SH-SY5Y (cell line): ENCODE measurements around the gene OOSP3.

Experiments
- GATA2 ChIP-seq: IDR thresholded peaks from 2 replicates; pipeline ENCODE4 v1.6.1; 2011; ENCODE audit warnings: mild to moderate bottlenecking, low read depth, low read length
- GATA3 ChIP-seq: IDR thresholded peaks from 2 replicates; pipeline ENCODE4 v1.6.1; 2011; ENCODE audit warnings: low read depth, mild to moderate bottlenecking, low read length, moderate library complexity

GRCh38 chr11:59845399-59845798, 33.2 kb upstream of the OOSP3 start, which contains the start of gene CBLIF:
- TF ChIP-seq GATA2: no peak
- no peak for TF ChIP-seq GATA3
